ENCODE results near the gene AMZ2. TPM values are rescaled to one million over a fixed set of nuclear protein-coding genes. Genes with fewer than 3 reads are reported as not detected.
A peak's percentile ranks its signal among the peaks of the same experiment; 100 is the strongest.
"Not testable (repeated sequence)": the region's sequence is repeated elsewhere in the genome, so short reads cannot be mapped to it uniquely, and the experiment has no call there.

Gene AMZ2
- total RNA-seq, 1 donor from 2014 or later: 55.4 TPM

DNA sequence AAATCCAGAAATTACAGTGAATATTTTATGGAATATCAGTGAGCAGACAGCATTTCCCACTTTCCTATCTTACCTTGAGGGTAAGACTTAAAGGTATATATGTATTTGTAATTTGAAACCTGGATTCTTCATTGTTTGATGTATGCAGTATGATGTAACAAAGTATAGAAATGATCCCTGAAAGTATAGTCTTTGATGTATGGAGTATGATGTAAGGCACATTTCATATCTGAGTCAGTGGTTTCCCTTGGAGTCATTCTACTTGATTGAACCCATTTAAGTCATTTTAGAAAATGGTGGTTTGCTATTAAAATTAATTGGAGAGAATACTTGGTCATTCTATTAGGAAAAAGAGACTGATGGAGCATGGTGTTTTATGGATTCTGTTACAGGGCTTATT lies 10.1 kb downstream of the AMZ2 start:
- CTCF ChIA-PET: interaction anchor here (0.9 to 1.1 kb wide), 3 partner anchors 48 to 85 kb away, joined by 3 to 4 read pairs (median 3); no protein-coding TSS in a partner anchor
- Mint-ChIP-seq H3K36me3 (ENCODE audit: low read depth) (peaks cover 43% of the 10 kb centered on the region), H3K27me3 (no peaks in the 10 kb centered on the region), H3K27ac (peak overlapping the region; percentile 89), H3K4me1 (peaks cover 83% of the 10 kb centered on the region), H3K4me3 (peak overlapping the region; percentile 24), H3K9me3 (no peaks in the 10 kb centered on the region)
- intact Hi-C loops (cut with micrococcal nuclease): loop anchor here (1.0 kb wide), 2 partner anchors 10 to 21 kb away; partner anchors contain the start of gene AMZ2
- ATAC-seq (ENCODE audit: low read depth) (no peak), DNase-seq (no peak)
- POLR2A ChIA-PET: interaction anchor here (1.2 to 5.3 kb wide), 8 partner anchors 9 to 53 kb away, joined by 3 to 66 read pairs (median 11); partner anchors contain the start of genes AMZ2, ARSG and SLC16A6
- TF ChIP-seq, protein P1, sequence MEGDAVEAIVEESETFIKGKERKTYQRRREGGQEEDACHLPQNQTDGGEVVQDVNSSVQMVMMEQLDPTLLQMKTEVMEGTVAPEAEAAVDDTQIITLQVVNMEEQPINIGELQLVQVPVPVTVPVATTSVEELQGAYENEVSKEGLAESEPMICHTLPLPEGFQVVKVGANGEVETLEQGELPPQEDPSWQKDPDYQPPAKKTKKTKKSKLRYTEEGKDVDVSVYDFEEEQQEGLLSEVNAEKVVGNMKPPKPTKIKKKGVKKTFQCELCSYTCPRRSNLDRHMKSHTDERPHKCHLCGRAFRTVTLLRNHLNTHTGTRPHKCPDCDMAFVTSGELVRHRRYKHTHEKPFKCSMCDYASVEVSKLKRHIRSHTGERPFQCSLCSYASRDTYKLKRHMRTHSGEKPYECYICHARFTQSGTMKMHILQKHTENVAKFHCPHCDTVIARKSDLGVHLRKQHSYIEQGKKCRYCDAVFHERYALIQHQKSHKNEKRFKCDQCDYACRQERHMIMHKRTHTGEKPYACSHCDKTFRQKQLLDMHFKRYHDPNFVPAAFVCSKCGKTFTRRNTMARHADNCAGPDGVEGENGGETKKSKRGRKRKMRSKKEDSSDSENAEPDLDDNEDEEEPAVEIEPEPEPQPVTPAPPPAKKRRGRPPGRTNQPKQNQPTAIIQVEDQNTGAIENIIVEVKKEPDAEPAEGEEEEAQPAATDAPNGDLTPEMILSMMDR (IDR thresholded peaks at IDR 0.05): no peak

DNA sequence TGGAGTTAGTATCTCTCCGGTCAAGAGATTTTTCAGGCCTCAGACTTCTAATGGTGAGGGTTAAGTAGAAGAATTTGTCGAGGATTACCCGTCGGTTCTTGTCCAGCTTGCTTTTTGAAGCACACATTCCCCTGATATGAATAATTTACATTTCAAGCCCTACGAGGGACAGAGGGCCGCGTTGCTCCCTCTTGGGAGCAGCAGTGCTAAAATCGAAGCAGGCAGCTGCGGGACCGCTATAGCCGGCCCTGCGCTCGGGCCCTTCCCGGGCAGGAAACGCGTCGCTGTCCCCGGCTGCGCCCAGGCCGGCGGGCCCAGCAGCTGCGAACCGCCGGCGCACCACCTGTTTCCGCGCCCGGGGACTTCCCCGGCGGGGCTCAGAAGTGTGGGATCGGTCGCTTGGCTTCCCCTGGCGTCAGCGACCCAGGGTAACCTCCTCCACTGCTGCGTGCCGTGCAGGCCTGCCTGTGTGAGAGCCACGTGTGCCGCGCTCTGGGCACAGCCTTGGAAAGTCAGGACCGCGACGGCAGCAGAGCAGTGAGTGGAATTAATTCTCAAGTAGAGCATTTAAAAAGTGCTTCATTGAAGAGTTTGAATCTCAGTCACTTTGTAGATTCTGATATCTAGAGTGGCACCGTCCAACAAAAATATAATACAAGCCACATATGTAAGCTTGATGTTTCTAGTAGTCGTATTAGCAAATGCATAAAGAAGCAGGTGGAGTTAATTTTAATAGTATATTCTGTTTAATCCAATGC lies 11.2 kb downstream of the AMZ2 start:
- Mint-ChIP-seq H3K4me1 (peaks cover 76% of the 10 kb centered on the region), H3K27ac (peak overlapping the region; percentile 89), H3K4me3 (peak overlapping the region; percentile 74), H3K36me3 (ENCODE audit: low read depth) (peaks cover 35% of the 10 kb centered on the region)
- ATAC-seq (ENCODE audit: low read depth) (peak; percentile 90), DNase-seq (peak; percentile 71)
- CTCF ChIA-PET: interaction anchor here (0.7 to 1.2 kb wide), 4 partner anchors 9 to 86 kb away, joined by 3 to 4 read pairs (median 3); no protein-coding TSS in a partner anchor
- H3K9me3 Mint-ChIP-seq, H3K27me3 Mint-ChIP-seq: not testable (repeated sequence)
- POLR2A ChIA-PET: interaction anchor here (0.6 to 5.3 kb wide), 15 partner anchors 11 to 199 kb away, joined by 3 to 66 read pairs (median 6); partner anchors contain the start of genes AMZ2, ARSG, SLC16A6 and WIPI1
- intact Hi-C loops (cut with micrococcal nuclease): loop anchor here (1.0 kb wide), 2 partner anchors 11 to 22 kb away; partner anchors contain the start of gene AMZ2

DNA sequence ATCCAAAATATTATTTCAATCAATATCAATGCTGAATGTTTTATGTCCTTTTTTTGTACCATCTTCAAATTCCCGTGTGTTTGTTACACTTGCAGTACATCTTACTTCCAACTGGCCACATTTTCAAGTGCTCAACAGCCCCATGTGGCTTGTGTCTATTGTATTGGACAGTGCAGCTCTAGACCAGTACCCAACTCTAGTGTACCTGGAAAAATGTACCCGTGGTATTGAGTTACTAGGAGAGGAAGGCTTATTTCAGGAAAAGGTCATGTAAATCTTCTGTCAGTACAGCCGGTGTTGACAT lies 11.8 kb downstream of the AMZ2 start:
- H3K27me3 Mint-ChIP-seq; H3K9me3 Mint-ChIP-seq; DNase-seq; H3K4me3 Mint-ChIP-seq; ATAC-seq (ENCODE audit: low read depth); intact Hi-C loops (cut with micrococcal nuclease): not testable (repeated sequence)
- CTCF ChIA-PET: interaction anchor here (1.2 kb wide), 1 partner anchor 56 kb away, joined by 3 read pairs; no protein-coding TSS in a partner anchor
- POLR2A ChIA-PET: interaction anchor here (0.6 to 5.3 kb wide), 14 partner anchors 11 to 198 kb away, joined by 3 to 66 read pairs (median 6); partner anchors contain the start of genes AMZ2, ARSG, SLC16A6 and WIPI1
- peak overlapping the region; percentile 84 for H3K27ac Mint-ChIP-seq
- H3K4me1 Mint-ChIP-seq: peaks cover 71% of the 10 kb centered on the region
- peaks cover 32% of the 10 kb centered on the region for H3K36me3 Mint-ChIP-seq (ENCODE audit: low read depth)

DNA sequence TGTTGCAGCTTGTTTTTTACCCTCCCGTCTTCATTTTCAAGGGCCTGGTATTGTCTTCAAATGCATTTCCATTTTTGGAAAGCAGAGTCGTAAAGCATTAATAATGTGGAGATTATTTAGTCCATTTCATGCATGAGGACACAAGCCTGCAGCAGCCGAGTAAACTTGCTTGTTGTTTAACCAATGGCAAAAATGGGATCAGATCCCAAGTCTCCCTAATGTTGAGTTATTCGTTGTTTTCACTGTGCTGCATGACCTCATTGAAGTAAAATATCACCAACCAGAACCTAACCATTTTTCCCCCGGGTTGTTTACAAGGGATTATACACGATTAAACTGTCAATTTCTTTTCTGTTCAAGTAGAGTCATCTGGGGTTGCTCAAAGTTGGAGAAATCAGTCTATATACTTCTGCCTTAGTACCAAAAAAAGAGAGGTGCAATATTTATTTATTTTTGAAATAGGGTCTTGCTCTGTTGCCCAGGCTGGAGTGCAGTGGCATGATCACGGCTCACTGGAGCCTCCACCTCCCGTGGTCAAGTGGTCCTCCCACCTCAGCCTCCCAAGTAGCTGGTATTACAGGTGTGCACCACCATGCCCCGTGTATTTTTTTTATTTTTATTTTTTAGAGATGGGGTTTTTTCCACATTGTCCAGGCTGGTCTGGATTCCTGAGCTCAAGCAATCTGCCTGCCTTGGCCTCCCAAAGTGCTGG lies 12.4 kb downstream of the AMZ2 start:
- Mint-ChIP-seq H3K9me3 (no peaks in the 10 kb centered on the region), H3K4me3 (no peak overlapping the region), H3K4me1 (peaks cover 65% of the 10 kb centered on the region), H3K27me3 (no peaks in the 10 kb centered on the region), H3K36me3 (ENCODE audit: low read depth) (peaks cover 27% of the 10 kb centered on the region), H3K27ac (peak overlapping the region; percentile 84)
- ATAC-seq (ENCODE audit: low read depth) (no peak), DNase-seq (no peak)
- TF ChIP-seq, protein P1 (IDR thresholded peaks at IDR 0.05): no peak
- CTCF ChIA-PET: interaction anchor here (1.0 to 5.8 kb wide), 4 partner anchors 24 to 175 kb away, joined by 3 to 73 read pairs (median 26); no protein-coding TSS in a partner anchor
- POLR2A ChIA-PET: interaction anchor here (0.6 to 5.3 kb wide), 15 partner anchors 12 to 197 kb away, joined by 3 to 66 read pairs (median 4); partner anchors contain the start of genes AMZ2, ARSG, SLC16A6 and WIPI1
- intact Hi-C loops (cut with micrococcal nuclease): loop anchor here (10.0 kb wide), 1 partner anchor 985 kb away; no protein-coding TSS in a partner anchor

DNA sequence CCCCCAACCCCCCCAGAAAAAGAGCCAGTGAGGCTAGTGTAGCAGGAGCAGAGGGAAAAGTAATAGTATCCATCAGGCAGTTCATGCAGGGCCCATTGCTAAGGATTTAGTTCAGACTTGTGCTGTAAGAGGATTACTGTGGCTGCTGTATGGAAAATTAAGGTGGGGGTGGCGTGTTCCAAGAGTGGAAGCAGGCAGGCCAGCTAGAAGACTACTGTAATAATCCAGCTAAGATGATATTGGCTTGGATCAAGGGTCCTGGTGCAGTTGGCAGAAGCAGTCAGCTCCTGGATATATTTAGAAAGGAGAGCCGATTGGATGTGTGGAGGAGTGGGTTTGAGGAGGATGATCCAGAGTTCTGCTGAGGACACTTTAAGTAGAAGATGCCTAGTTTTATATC lies 14.6 kb downstream of the AMZ2 start:
- peaks cover 42% of the 10 kb centered on the region for H3K4me1 Mint-ChIP-seq
- not testable (repeated sequence) for H3K27me3 Mint-ChIP-seq; ATAC-seq (ENCODE audit: low read depth); H3K27ac Mint-ChIP-seq; H3K36me3 Mint-ChIP-seq (ENCODE audit: low read depth); H3K9me3 Mint-ChIP-seq; DNase-seq; H3K4me3 Mint-ChIP-seq
- POLR2A ChIA-PET: interaction anchor here (0.5 to 1.0 kb wide), 6 partner anchors 25 to 227 kb away, joined by 3 to 6 read pairs (median 4); partner anchors contain the start of genes ARSG, KPNA2 and SLC16A6
- intact Hi-C loops (cut with micrococcal nuclease): loop anchor here (2.0 to 10.0 kb wide), 2 partner anchors 90 to 982 kb away; no protein-coding TSS in a partner anchor
- CTCF ChIA-PET: interaction anchor here (0.7 to 5.8 kb wide), 13 partner anchors 14 to 202 kb away, joined by 3 to 73 read pairs (median 5); partner anchors contain the start of genes AMZ2 and WIPI1

DNA sequence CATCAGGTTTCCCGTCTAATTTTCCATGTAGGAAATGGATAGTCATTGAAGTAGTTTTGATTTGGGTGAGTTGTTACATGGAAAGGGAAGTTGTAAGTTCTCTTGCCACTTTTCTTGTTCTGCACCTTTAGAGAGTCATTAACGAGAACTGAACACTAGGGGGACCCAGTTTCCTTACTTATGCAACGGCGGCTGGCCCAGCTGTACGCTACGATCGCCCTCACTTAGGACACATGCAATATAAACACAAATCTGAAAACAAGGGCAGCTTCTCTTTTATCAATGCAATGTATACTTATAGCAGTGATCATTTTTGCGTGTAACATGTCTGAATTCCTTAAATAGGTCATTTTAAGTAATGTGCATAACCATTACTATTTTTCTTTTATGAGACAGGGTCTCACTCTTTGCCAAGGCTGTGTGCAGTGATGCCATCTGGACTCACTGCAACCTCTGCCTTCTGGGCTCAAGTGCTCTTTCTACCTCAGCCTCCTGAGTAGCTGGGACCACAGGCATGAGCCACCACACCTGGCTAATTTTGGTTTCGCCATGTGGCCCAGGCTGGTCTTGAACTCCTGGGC lies 15.3 kb downstream of the AMZ2 start:
- ATAC-seq (ENCODE audit: low read depth): peak; percentile 43
- ChIA-PET POLR2A (interaction anchor here (0.5 to 2.5 kb wide), 7 partner anchors 24 to 228 kb away, joined by 3 to 17 read pairs (median 4); partner anchors contain the start of genes ARSG, KPNA2 and SLC16A6), CTCF (interaction anchor here (0.9 to 5.8 kb wide), 14 partner anchors 15 to 199 kb away, joined by 3 to 73 read pairs (median 4); partner anchors contain the start of genes AMZ2 and WIPI1)
- DNase-seq; H3K9me3 Mint-ChIP-seq; H3K27me3 Mint-ChIP-seq; H3K36me3 Mint-ChIP-seq (ENCODE audit: low read depth); H3K4me3 Mint-ChIP-seq: not testable (repeated sequence)
- intact Hi-C loops (cut with micrococcal nuclease): loop anchor here (1.0 to 10.0 kb wide), 8 partner anchors 25 to 982 kb away; no protein-coding TSS in a partner anchor
- H3K4me1 Mint-ChIP-seq: peaks cover 35% of the 10 kb centered on the region
- H3K27ac Mint-ChIP-seq: peak overlapping the region; percentile 67

DNA sequence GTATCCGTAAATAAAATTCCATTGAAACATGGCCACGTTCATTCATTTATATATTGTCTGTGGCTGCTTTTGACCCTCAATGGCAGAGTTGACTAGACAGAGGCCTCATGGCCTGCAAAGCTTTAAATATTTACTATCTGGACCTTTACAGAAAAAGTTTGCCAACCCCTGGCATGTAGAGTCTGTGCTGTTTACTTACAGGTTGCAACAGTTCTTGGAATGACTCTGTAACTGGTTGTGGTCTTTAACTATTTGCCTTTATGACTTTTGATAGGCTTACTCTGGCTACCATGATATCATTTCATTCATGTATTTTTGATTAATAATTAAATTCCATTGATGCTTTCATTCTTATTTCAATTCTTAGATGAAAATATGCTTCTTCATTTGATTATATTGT lies 18.0 kb downstream of the AMZ2 start:
- H3K27me3 Mint-ChIP-seq; ATAC-seq (ENCODE audit: low read depth); DNase-seq; H3K9me3 Mint-ChIP-seq; H3K27ac Mint-ChIP-seq; H3K4me3 Mint-ChIP-seq: not testable (repeated sequence)
- POLR2A ChIA-PET: interaction anchor here (1.5 to 2.5 kb wide), 3 partner anchors 23 to 133 kb away, joined by 6 to 17 read pairs (median 11); partner anchors contain the start of genes ARSG and SLC16A6
- peaks cover 16% of the 10 kb centered on the region for H3K36me3 Mint-ChIP-seq (ENCODE audit: low read depth)
- peaks cover 15% of the 10 kb centered on the region for H3K4me1 Mint-ChIP-seq
- CTCF ChIA-PET: interaction anchor here (0.6 to 5.8 kb wide), 6 partner anchors 133 to 335 kb away, joined by 3 to 73 read pairs (median 10); no protein-coding TSS in a partner anchor
- intact Hi-C loops (cut with micrococcal nuclease): loop anchor here (10.0 kb wide), 1 partner anchor 979 kb away; no protein-coding TSS in a partner anchor
